Muscle layer of duodenum (tissue), 2 donors: ENCODE data around the gene DVL2.
"Not testable (repeated sequence)": the region's sequence is repeated elsewhere in the genome, so short reads cannot be mapped to it uniquely, and the experiment has no call there.

ENCODE experiments used
- H3K27ac ChIP-seq: one replicate; pipeline ENCODE4 v1.7.0; 2013; ENCODE audit warnings: mild to moderate bottlenecking, low read length
- H3K27me3 ChIP-seq: one replicate; pipeline ENCODE4 v1.7.0; 2013; ENCODE audit warnings: low read depth, mild to moderate bottlenecking, control low read depth, low read length
- H3K36me3 ChIP-seq, 2 donors: one replicate each; pipeline ENCODE4 v1.7.0; 2013; ENCODE audit warnings: low read length in 2 of 2, control low read depth in 1 of 2, mild to moderate bottlenecking in 1 of 2; ENCODE audit not compliant: insufficient read depth in 2 of 2, control insufficient read depth in 1 of 2
- H3K4me1 ChIP-seq, 2 donors: one replicate each; pipeline ENCODE4 v1.7.0; 2013; ENCODE audit warnings: low read length in 2 of 2, mild to moderate bottlenecking in 2 of 2, control low read depth in 1 of 2, moderate library complexity in 1 of 2; ENCODE audit not compliant: insufficient read depth in 2 of 2, control insufficient read depth in 1 of 2
- H3K4me3 ChIP-seq, 2 donors: one replicate each; pipeline ENCODE4 v1.7.0; 2013; ENCODE audit warnings: low read length in 2 of 2, low read depth in 1 of 2, mild to moderate bottlenecking in 1 of 2
- H3K9me3 ChIP-seq, 2 donors: one replicate each; pipeline ENCODE4 v1.7.0; 2013; ENCODE audit warnings: low read length in 2 of 2, control low read depth in 1 of 2, mild to moderate bottlenecking in 1 of 2; ENCODE audit not compliant: control insufficient read depth in 1 of 2
- donor health status: healthy.

Gene DVL2

GRCh38 chr17:7186241-7186640 is 48.1 kb downstream of the DVL2 start:
- Histone ChIP-seq H3K4me3 (no peak overlapping the region), H3K27ac (no peak overlapping the region), H3K4me1 (no peaks in the 10 kb centered on the region), H3K9me3 (no peaks in the 10 kb centered on the region), H3K27me3 (no peaks in the 10 kb centered on the region), H3K36me3 (peaks cover 0 to 13% of the 10 kb centered on the region in 2 donors)

GRCh38 chr17:7184647-7185046 is 49.7 kb downstream of the DVL2 start:
- no peak overlapping the region for H3K27ac ChIP-seq
- no peak overlapping the region for H3K4me3 ChIP-seq
- H3K27me3 ChIP-seq, result no peaks in the 10 kb centered on the region
- H3K4me1 ChIP-seq, result no peaks in the 10 kb centered on the region
- H3K9me3 ChIP-seq, result no peaks in the 10 kb centered on the region
- no peaks in the 10 kb centered on the region for H3K36me3 ChIP-seq

- H3K4me1 ChIP-seq, result no peaks in the 10 kb centered on the region
- H3K9me3 ChIP-seq, result no peaks in the 10 kb centered on the region
- H3K4me3 ChIP-seq, result no peak overlapping the region
- H3K36me3 ChIP-seq, result no peaks in the 10 kb centered on the region
- H3K27ac ChIP-seq, result no peak overlapping the region
- H3K27me3 ChIP-seq, result no peaks in the 10 kb centered on the region
Observed at GRCh38 chr17:7184091-7184488, 50.2 kb downstream of the DVL2 start.

- Histone ChIP-seq H3K36me3 (no peaks in the 10 kb centered on the region), H3K4me1 (no peaks in the 10 kb centered on the region), H3K27ac (no peak overlapping the region), H3K9me3 (no peaks in the 10 kb centered on the region), H3K27me3 (no peaks in the 10 kb centered on the region), H3K4me3 (no peak overlapping the region)
Observed at GRCh38 chr17:7183433-7184090, 50.8 kb downstream of the DVL2 start.

- not testable (repeated sequence) for H3K36me3 ChIP-seq, H3K9me3 ChIP-seq, H3K27ac ChIP-seq, H3K4me1 ChIP-seq, H3K27me3 ChIP-seq, H3K4me3 ChIP-seq
Observed at GRCh38 chr17:7182101-7182500, 52.2 kb downstream of the DVL2 start.

- Histone ChIP-seq H3K4me3 (peak within 1 kb of the TSS in 1 of 2 donors; percentile 66), H3K36me3 (no peaks in the 10 kb centered on the region), H3K27ac (no peak within 1 kb of the TSS), H3K27me3 (peaks cover 16% of the 10 kb centered on the region), H3K9me3 (no peaks in the 10 kb centered on the region), H3K4me1 (peaks cover 0 to 13% of the 10 kb centered on the region in 2 donors)
Observed at GRCh38 chr17:7179317-7180254, 54.7 kb downstream of the DVL2 start, which contains the start of gene ASGR1. Gene ASGR1 (minus strand): TSS chr17:7179370. CDS start chr17:7178563, 807 bp downstream.

- H3K36me3 ChIP-seq, result no peaks in the 10 kb centered on the region
- H3K27ac ChIP-seq, result no peak overlapping the region
- H3K4me1 ChIP-seq, result peaks cover 0 to 13% of the 10 kb centered on the region in 2 donors
- H3K9me3 ChIP-seq, result no peaks in the 10 kb centered on the region
- peaks cover 19% of the 10 kb centered on the region for H3K27me3 ChIP-seq
- no peak overlapping the region for H3K4me3 ChIP-seq
Observed at GRCh38 chr17:7178973-7179316, 55.4 kb downstream of the DVL2 start.

GRCh38 chr17:7177954-7178477 is 56.3 kb downstream of the DVL2 start:
- no peaks in the 10 kb centered on the region for H3K9me3 ChIP-seq
- H3K4me1 ChIP-seq, result peaks cover 0 to 13% of the 10 kb centered on the region in 2 donors
- no peak overlapping the region for H3K27ac ChIP-seq
- H3K4me3 ChIP-seq, result peak overlapping the region; percentile 55 to 66
- no peaks in the 10 kb centered on the region for H3K36me3 ChIP-seq
- H3K27me3 ChIP-seq, result peaks cover 19% of the 10 kb centered on the region

- Histone ChIP-seq H3K4me3 (peak overlapping the region; percentile 55 to 66), H3K36me3 (no peaks in the 10 kb centered on the region), H3K9me3 (no peaks in the 10 kb centered on the region), H3K27me3 (peaks cover 19% of the 10 kb centered on the region), H3K27ac (no peak overlapping the region), H3K4me1 (peaks cover 0 to 13% of the 10 kb centered on the region in 2 donors)
Observed at GRCh38 chr17:7177191-7177953, 56.9 kb downstream of the DVL2 start.

- H3K4me1 ChIP-seq, result peaks cover 0 to 13% of the 10 kb centered on the region in 2 donors
- H3K27me3 ChIP-seq, result peaks cover 19% of the 10 kb centered on the region
- no peaks in the 10 kb centered on the region for H3K36me3 ChIP-seq
- H3K9me3 ChIP-seq, result no peaks in the 10 kb centered on the region
- H3K27ac ChIP-seq, result no peak overlapping the region
- H3K4me3 ChIP-seq, result peak overlapping the region in 1 of 2 donors; percentile 55
Observed at GRCh38 chr17:7176841-7177190, 57.5 kb downstream of the DVL2 start.
